HFFc6 (cell line): ENCODE data around the gene VWC2L. TPM values are rescaled to one million over a fixed set of nuclear protein-coding genes. Genes with fewer than 3 reads are reported as not detected.

Source experiments
- DNase-seq: peaks from one replicate; pipeline ENCODE4 v3.0.0-alpha.2; 2018
- H3K27ac Mint-ChIP-seq: 2 replicates; pipeline ENCODE4 v1.8.0; 2020; ENCODE audit warnings: mild to moderate bottlenecking, mixed read lengths
- H3K27me3 Mint-ChIP-seq: 2 replicates; pipeline ENCODE4 v1.8.0; 2021; ENCODE audit warnings: mild to moderate bottlenecking, moderate library complexity, mixed read lengths; ENCODE audit not compliant: insufficient read depth
- H3K36me3 Mint-ChIP-seq: 2 replicates; pipeline ENCODE4 v1.8.0; 2021; ENCODE audit warnings: low read depth, mixed read lengths
- H3K4me1 Mint-ChIP-seq: 2 replicates; pipeline ENCODE4 v1.8.0; 2020; ENCODE audit warnings: low read depth, mixed read lengths
- H3K4me3 Mint-ChIP-seq: 2 replicates; pipeline ENCODE4 v1.8.0; 2020; ENCODE audit warnings: mild to moderate bottlenecking, moderate library complexity, mixed read lengths
- H3K9me3 Mint-ChIP-seq: 2 replicates; pipeline ENCODE4 v1.8.0; 2020; ENCODE audit warnings: mild to moderate bottlenecking, mixed read lengths
- total RNA-seq, 6 experiments: library from RNA; stranded (reverse); fragmentation: NEBNext Ultra II Directional; extraction: Animal tissue kit (Norgen Biotek cat#: 25700); gene quantifications; 2 replicates in 1 of 6; 3 replicates in 5 of 6; pipeline ENCODE4 v1.2.3, GENCODE V29; 2021
- TF ChIP-seq, protein P1 (sequence below): fragments of 200-600 bp; sonication (generic); IDR thresholded peaks from 2 replicates; pipeline ENCODE4 v1.5.0; 2021; ENCODE audit warnings: antibody characterized with exemption, mild to moderate bottlenecking

VWC2L gene
- total RNA-seq, 6 experiments from 2014 or later: not detected

GRCh38 chr2:214386720-214387119 lies 24.1 kb upstream of the VWC2L start:
- Mint-ChIP-seq H3K36me3 (no peaks in the 10 kb centered on the region), H3K4me3 (no peak overlapping the region), H3K9me3 (peaks cover 5% of the 10 kb centered on the region; the same call in 1 of the 2 replicates), H3K4me1 (no peaks in the 10 kb centered on the region), H3K27me3 (peaks cover 3% of the 10 kb centered on the region), H3K27ac (no peak overlapping the region)
- TF ChIP-seq, protein P1, sequence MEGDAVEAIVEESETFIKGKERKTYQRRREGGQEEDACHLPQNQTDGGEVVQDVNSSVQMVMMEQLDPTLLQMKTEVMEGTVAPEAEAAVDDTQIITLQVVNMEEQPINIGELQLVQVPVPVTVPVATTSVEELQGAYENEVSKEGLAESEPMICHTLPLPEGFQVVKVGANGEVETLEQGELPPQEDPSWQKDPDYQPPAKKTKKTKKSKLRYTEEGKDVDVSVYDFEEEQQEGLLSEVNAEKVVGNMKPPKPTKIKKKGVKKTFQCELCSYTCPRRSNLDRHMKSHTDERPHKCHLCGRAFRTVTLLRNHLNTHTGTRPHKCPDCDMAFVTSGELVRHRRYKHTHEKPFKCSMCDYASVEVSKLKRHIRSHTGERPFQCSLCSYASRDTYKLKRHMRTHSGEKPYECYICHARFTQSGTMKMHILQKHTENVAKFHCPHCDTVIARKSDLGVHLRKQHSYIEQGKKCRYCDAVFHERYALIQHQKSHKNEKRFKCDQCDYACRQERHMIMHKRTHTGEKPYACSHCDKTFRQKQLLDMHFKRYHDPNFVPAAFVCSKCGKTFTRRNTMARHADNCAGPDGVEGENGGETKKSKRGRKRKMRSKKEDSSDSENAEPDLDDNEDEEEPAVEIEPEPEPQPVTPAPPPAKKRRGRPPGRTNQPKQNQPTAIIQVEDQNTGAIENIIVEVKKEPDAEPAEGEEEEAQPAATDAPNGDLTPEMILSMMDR: no peak
- DNase-seq: no peak

GRCh38 chr2:214389334-214389733 lies 21.5 kb upstream of the VWC2L start:
- Mint-ChIP-seq H3K27me3 (peaks cover 3% of the 10 kb centered on the region), H3K4me1 (no peaks in the 10 kb centered on the region), H3K36me3 (no peaks in the 10 kb centered on the region), H3K4me3 (no peak overlapping the region), H3K9me3 (peaks cover 5% of the 10 kb centered on the region; the same call in 1 of the 2 replicates), H3K27ac (no peak overlapping the region)
- DNase-seq: no peak
- TF ChIP-seq, protein P1: no peak

- no peak overlapping the region for H3K27ac Mint-ChIP-seq
- H3K36me3 Mint-ChIP-seq: no peaks in the 10 kb centered on the region
- no peak for DNase-seq
- no peaks in the 10 kb centered on the region for H3K4me1 Mint-ChIP-seq
- no peaks in the 10 kb centered on the region; the same call in 1 of the 2 replicates for H3K27me3 Mint-ChIP-seq
- no peaks in the 10 kb centered on the region for H3K9me3 Mint-ChIP-seq
- no peak overlapping the region for H3K4me3 Mint-ChIP-seq
- TF ChIP-seq, protein P1: no peak
Observed at GRCh38 chr2:214393796-214394195, 17.1 kb upstream of the VWC2L start.

DNA sequence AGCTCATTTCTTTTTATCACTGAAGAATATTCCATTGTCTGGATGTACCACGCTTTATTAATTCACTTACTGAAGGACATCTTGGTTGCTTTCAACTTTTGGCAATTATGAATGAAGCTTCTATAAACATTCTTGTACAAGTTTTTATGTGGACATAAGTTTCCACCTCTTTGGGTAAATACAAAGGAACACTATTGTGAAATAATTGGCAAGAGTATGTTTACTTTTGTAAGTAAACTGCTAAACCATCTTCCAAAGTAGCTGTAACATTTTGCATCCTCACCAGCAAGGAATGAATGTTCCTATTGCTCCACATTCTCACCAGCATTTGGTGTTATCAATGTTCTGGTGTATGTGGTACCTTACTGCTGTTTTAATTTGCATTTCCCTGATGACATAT lies 15.8 kb upstream of the VWC2L start:
- no peak for DNase-seq
- no peak overlapping the region for H3K27ac Mint-ChIP-seq
- no peaks in the 10 kb centered on the region for H3K4me1 Mint-ChIP-seq
- TF ChIP-seq, protein P1: no peak
- H3K9me3 Mint-ChIP-seq: no peaks in the 10 kb centered on the region
- no peaks in the 10 kb centered on the region for H3K36me3 Mint-ChIP-seq
- H3K27me3 Mint-ChIP-seq: no peaks in the 10 kb centered on the region; the same call in 1 of the 2 replicates
- no peak overlapping the region for H3K4me3 Mint-ChIP-seq

DNA sequence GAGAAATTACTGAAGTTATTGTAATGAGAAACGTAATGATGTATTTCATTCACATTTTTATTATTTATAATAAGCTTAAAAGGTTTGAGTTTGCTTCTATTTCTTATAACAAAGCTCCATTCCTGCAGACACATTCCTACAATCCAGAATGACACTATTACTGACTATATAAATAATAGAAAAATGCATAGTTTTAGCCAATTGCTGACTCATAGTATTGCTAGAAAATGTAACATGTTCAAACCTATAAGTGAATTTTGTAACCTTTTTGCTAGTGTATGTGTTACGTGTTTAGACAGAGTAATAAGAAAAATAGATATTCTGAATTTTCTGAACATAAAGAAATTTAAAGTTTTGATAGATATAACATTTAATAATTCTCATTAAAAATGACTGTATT lies 9.3 kb upstream of the VWC2L start:
- Mint-ChIP-seq H3K9me3 (no peaks in the 10 kb centered on the region), H3K27ac (no peak overlapping the region), H3K4me1 (no peaks in the 10 kb centered on the region), H3K27me3 (no peaks in the 10 kb centered on the region), H3K4me3 (no peak overlapping the region), H3K36me3 (no peaks in the 10 kb centered on the region)
- DNase-seq: no peak
- TF ChIP-seq, protein P1: no peak
